HG02763 (cell line): ENCODE measurements around the gene SLC37A1.
"Not testable (repeated sequence)": the region's sequence is repeated elsewhere in the genome, so short reads cannot be mapped to it uniquely, and the experiment has no call there.

Source experiments
- ATAC-seq: cut with Tn5 transposase; IDR thresholded peaks from one replicate; pipeline ENCODE4 v1.9.1; 2021; ENCODE audit warnings: mild to moderate bottlenecking, moderate library complexity; ENCODE audit not compliant: unreplicated experiment

SLC37A1 gene

GRCh38 chr21:42513151-42513984 is at the start of gene SLC37A1:
Gene SLC37A1, plus strand, starts transcription at chr21:42513852. Its CDS starts 4,603 bp downstream, at chr21:42518455.
- no peak for ATAC-seq

GRCh38 chr21:42463861-42464515 is 49.7 kb upstream of the SLC37A1 start:
- no peak for ATAC-seq

DNA sequence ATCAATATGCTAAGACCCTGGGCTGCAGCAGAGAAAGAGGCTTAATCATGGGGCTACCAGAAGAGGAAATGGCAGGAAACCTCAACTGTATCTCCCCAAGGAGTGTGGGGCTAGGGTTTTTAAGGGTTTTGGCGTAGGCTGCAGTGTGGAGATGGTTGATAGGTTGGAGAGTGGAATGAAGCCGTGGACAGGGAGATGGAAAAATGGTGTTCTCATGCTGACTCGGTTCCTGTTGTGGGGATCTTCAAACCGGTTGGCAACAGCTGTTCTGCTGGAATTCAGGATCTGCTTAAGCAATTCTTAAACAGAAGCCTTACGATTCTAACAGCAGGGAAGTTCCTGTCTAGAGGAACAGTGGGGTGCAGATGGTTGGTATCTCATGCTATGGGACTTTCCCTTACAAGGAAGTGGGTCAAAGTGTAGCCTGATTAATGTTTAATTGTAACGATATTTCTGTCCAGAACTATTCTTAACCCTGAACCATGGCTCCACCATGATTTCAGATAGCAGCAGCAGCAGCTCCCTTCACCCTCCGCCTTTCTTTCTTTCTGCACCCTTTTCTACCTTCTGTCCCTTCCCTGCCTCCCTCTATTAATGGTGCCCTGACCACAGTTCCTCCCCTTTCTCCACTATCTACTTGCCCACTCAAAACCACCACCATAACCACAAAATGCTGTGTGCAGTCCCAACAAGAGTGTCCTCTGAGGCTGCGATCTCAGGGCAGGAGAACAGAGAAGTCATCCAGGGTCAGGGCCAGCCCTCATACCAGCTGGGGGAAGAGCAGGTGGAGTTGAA is 48.4 kb upstream of the SLC37A1 start:
- ATAC-seq, result peak; percentile 30

DNA sequence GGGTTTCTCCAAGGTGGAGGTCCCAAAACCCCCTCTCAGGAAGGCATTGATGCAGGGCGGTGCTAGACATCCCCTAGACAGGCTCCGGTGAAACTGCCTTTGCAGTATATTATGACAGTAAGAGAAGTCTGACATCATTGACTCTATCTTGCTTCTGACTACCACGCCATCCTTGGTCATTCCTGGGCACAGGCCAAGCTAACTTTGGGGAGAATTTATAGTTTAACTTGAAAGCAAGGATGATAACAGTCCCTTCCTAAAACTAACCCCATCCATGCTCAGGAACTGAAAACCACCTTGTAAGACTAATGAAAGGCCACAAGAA is 47.9 kb upstream of the SLC37A1 start:
- no peak for ATAC-seq

GRCh38 chr21:42466700-42467099 is 47.0 kb upstream of the SLC37A1 start:
- no peak for ATAC-seq

DNA sequence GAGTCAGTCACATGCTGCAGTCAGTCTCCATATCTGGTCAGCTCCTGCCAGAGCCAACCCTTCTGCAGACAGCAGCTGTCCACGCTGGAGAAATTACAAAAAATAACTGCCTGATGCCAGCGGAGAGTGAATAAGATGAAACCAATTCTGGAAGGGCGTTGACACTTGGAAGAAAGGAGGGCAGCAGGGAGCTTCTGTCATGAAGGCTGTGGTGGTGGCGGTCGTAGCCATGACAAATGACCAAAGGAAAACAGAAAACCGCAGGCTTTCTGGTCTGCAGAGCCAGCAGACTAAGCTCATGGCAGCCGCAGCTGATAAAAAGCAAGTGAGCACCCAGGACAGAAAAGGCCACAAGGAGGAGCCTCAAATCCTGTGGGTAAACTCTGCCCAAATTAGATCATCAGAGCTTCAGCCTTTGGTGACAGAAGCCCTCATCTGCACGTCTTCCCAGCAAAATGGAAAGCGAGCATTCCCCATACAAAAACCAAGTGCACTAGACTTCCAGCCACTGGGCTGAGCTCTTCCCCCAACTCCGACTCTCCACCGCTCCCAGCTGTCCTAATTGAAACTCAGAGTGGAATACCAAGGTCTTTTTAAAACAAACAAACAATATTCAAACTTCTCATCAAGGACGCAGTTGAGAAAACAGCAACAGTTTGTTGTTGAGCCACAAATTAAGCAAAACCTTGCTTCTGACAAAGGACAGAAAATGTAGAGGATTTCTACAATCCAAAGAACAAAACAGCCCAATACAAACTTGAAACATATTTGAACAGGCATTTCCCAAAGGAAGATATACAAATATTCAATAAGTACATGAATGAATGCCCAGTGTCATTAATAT is 46.3 kb upstream of the SLC37A1 start:
- ATAC-seq, result no peak

- ATAC-seq, result no peak
Measured at GRCh38 chr21:42468491-42469131, 45.0 kb upstream of the SLC37A1 start.

DNA sequence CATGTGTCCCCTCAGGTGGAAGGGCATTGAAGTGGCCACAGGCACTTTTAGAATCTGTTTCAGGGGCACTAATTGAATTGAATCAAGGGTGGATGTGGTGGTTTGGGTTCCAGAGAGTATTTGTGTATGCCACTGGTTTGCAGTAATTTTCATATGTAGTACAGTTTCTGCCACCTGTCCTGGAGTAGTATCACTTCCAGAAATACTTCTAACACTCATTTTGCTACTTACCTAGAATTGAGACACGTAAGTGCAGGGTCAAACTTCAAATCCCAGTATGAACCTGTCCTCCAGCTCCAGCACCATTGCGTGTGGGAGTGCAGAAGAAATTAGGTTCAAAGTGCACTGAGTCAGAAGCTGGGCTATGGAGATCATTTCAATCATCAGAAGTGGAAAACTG is 44.4 kb upstream of the SLC37A1 start:
- peak; percentile 36 for ATAC-seq

GRCh38 chr21:42469726-42470125 is 43.9 kb upstream of the SLC37A1 start:
- ATAC-seq, result not testable (repeated sequence)

DNA sequence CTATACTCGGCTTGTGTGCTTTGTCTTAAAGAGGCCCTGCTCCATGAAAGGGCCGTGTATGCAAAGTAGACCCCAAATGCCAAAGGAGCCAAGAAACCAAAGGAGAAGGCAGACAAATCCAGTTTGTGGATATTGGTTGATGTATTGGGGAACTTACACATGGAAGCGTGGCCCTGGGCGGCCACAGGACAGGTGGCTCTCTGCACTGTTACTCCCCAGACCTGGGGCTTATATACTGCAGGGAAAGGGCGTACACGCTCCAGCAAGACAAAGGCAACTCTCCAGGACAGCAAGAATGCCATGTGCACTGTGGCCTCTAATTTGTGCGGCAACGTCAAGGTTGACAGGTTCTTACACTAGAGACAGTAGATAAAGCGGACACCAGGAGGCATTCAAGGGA is 42.4 kb upstream of the SLC37A1 start:
- no peak for ATAC-seq

GRCh38 chr21:42471716-42472330 is 41.8 kb upstream of the SLC37A1 start:
- ATAC-seq, result no peak

GRCh38 chr21:42472521-42472920 is 41.1 kb upstream of the SLC37A1 start:
- no peak for ATAC-seq

GRCh38 chr21:42473498-42474042 is 40.1 kb upstream of the SLC37A1 start:
- ATAC-seq, result no peak

- no peak for ATAC-seq
Measured at GRCh38 chr21:42474043-42474831, 39.4 kb upstream of the SLC37A1 start.

DNA sequence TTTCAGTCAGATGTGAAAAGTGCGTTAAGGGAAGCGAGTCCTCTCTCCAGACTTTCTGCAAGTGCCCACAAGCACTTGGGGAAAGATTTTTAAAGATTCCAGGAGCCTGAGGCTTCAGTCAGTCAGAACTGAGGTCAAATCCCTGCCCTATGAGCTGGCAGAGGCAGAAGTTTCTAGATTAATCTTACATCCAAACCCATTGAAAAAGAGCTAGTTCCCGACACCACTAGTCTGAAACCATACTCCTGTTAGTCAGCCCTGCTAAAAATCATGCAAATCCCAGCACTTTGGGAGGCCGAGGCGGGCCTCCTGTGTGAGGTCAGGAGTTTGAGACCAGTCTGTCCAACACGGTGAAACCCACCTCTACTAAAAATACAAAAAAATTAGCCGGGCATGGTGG is 38.6 kb upstream of the SLC37A1 start:
- ATAC-seq, result no peak

DNA sequence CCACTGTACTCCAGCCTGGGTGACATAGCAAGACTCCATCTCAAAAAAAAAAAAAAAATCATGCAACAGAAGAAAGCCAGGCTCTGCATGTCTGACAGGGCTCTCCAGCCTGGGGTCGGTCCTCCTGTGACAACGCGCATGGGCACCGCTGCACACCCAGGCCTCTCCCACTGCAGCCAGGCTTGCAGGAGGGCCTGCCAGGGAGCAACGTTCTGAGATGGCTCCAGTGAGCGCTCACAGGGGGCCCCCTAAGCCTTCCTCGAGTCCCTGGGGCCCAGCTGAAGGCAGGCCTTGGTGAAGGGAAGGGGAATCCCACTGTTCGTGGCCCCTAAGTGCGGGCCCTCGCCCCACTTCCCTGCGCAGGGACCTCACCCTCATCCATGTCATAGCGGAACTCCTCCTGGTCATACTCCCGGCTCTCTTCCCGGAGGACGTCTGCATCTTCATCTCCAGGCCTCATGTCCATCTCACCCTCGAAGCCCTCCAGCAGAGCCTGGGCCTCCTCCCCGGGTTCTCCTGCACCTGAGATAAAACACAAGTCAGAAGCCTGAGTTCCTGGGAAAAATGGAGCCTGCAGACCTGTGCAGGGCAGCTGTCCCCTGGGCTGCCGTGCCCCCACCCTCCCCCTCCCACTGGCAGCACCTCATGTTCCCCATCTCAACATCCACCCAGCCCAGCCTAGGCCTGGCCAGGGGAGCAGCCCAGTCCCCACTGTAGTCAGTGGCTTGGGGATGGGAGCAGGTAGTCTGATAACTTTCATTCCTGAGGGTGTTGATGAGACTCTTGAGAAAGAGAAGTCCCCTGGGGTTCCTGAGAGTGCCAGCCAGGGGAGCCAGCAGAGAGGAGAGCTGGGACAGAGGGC is 37.9 kb upstream of the SLC37A1 start:
- ATAC-seq, result no peak

DNA sequence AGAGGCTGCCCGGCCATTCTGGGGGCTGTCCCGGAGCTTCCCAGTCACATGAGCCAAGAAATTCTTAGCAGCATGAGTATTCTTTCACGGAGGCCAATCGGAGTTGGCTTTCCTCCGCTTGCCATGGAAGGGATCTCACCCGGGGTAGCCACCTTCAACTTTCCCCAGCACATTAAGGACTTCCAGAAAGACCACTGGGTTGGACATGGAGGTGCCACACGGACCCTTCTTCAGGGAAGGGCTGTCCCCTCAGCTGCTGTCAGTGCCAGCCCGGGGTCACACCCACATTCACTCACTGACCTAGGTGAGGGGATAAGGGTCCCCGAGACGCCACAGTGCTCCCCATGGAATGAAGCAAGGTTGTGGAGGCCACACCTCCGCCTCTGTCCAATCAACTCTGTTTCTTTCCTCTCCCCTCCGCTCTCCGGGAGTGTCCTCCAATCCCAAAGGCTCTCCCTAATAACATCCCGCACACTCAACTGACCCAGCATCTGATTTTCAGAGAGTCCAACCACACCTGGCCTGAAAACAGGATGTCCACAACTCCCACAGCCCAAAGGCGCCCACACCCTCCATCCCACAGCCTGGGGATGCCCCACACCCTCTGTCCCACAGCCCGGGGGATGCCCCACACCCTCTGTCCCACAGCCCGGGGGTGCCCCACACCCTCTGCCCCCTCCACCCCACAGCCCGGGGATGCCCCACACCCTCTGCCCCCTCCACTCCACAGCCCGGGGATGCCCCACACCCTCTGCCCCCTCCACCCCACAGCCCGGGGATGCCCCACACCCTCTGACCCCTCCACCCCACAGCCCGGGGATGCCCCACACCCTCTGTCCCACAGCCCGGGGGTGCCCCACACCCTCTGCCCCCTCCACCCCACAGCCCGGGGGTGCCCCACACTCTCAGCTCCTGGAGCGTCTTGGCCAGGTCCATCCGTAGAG is 37.0 kb upstream of the SLC37A1 start:
- ATAC-seq, result no peak
